HCT116 (cell line): Measurements from ENCODE around the gene CNOT10. TPM values are rescaled to one million over a fixed set of nuclear protein-coding genes. Genes with fewer than 3 reads are reported as not detected.

Experiments used
- ATAC-seq: fragments of 200-7000 bp; cut with Tn5 transposase; 2 replicates; pipeline ENCODE4 v1.9.1; 2020; ENCODE audit warnings: mild to moderate bottlenecking, moderate library complexity
- BruUV-seq: library from RNA; stranded (reverse); fragments of 400-500 nt; replicated peaks from 2 replicates; lab custom pipeline; 2021; lab: Mats Ljungman, UMichigan
- CTCF ChIA-PET: fragments of 300-600 bp; sonication (Branson Sonifier 250); formaldehyde crosslinking; loops from one replicate; lab custom pipeline; 2021; ENCODE audit warnings: antibody characterized with exemption; lab: Charles Lee
- POLR2A ChIA-PET: fragments of 300-600, 350-600 bp; sonication (Branson Sonifier 250); formaldehyde crosslinking; loops from one replicate; lab custom pipeline; 2021; ENCODE audit warnings: antibody characterized with exemption; lab: Charles Lee
- RAD21 ChIA-PET, 2 experiments: fragments of 300-600 bp; sonication (Branson Sonifier 250); formaldehyde crosslinking; loops; one replicate each; lab custom pipeline; 2023; ENCODE audit warnings: low total read pairs in 2 of 2; ENCODE audit not compliant: uncharacterized antibody in 2 of 2, unreplicated experiment in 2 of 2, low non-redundant PET in 1 of 2; lab: Charles Lee
- DNase-seq: peaks from one replicate; pipeline ENCODE4 v3.0.0-alpha.2; 2010; ENCODE audit warnings: low read depth, low spot score
- H2AFZ ChIP-seq: fragments of 200-600 bp; shearing (Covaris generic), sonication (generic); 2 replicates; pipeline ENCODE4 v1.6.1; 2017; ENCODE audit warnings: low read depth, mixed run types, mixed read lengths, antibody characterized with exemption, low read length; ENCODE audit not compliant: poor library complexity, severe bottlenecking
- H3K27ac ChIP-seq: 2 replicates; pipeline ENCODE4 v1.5.1; 2012; ENCODE audit warnings: low read depth, low read length
- H3K27me3 ChIP-seq: fragments of 200-600 bp; sonication (generic); 2 replicates; pipeline ENCODE4 v1.6.1; 2016; ENCODE audit warnings: mixed run types, low read length, mixed read lengths; ENCODE audit not compliant: insufficient read depth
- H3K36me3 ChIP-seq, 2 experiments: fragments of 200-500 bp in 1 of 2; fragments of 200-600 bp in 1 of 2; sonication (Bioruptor generic) in 1 of 2; sonication (generic) in 1 of 2; 2 replicates each; pipeline versions ENCODE4 v1.5.1 to v1.6.1; 2014 to 2016; ENCODE audit warnings: low read length in 2 of 2, inconsistent platforms in 1 of 2, mixed read lengths in 1 of 2, mixed run types in 1 of 2; ENCODE audit not compliant: insufficient read depth in 2 of 2, control insufficient read depth in 1 of 2
- H3K4me1 ChIP-seq, 2 experiments: fragments of 200-600 bp in 1 of 2; sonication (generic) in 1 of 2; 2 replicates each; pipeline versions ENCODE4 v1.5.1 to v1.6.1; 2012 to 2017; ENCODE audit warnings: low read length in 2 of 2, inconsistent platforms in 1 of 2, mild to moderate bottlenecking in 1 of 2, mixed read lengths in 1 of 2, mixed run types in 1 of 2, moderate library complexity in 1 of 2; ENCODE audit not compliant: insufficient read depth in 2 of 2, control insufficient read depth in 1 of 2
- H3K4me2 ChIP-seq: fragments of 200-600 bp; sonication (generic); 2 replicates; pipeline ENCODE4 v1.6.1; 2017; ENCODE audit warnings: mixed run types, low read length, mixed read lengths
- H3K4me3 ChIP-seq, 2 experiments: fragments of 200-600 bp in 1 of 2; sonication (generic) in 1 of 2; replicated peaks in 1 of 2; 2 replicates each; pipeline ENCODE4 v1.5.1; 2011 to 2016; ENCODE audit warnings: low read length in 2 of 2, control low read depth in 1 of 2, low read depth in 1 of 2, mild to moderate bottlenecking in 1 of 2, mixed read lengths in 1 of 2, mixed run types in 1 of 2
- H3K79me2 ChIP-seq: fragments of 200-600 bp; sonication (generic); 2 replicates; pipeline ENCODE4 v1.6.1; 2017; ENCODE audit warnings: mild to moderate bottlenecking, mixed run types, low read length, moderate library complexity, mixed read lengths; ENCODE audit not compliant: insufficient read depth
- H3K9ac ChIP-seq: fragments of 200-600 bp; sonication (generic); 2 replicates; pipeline ENCODE4 v1.6.1; 2016; ENCODE audit warnings: low read length, mixed read lengths
- H3K9me2 ChIP-seq: fragments of 200-600 bp; sonication (generic), shearing (Covaris generic); 2 replicates; pipeline ENCODE4 v1.6.1; 2017; ENCODE audit warnings: mixed run types, mild to moderate bottlenecking, moderate library complexity; ENCODE audit not compliant: insufficient read depth
- H3K9me3 ChIP-seq, 2 experiments: fragments of 200-500 bp in 1 of 2; fragments of 200-600 bp in 1 of 2; sonication (Bioruptor generic) in 1 of 2; sonication (generic) in 1 of 2; 2 replicates each; pipeline ENCODE4 v1.6.1; 2014 to 2017; ENCODE audit warnings: low read length in 2 of 2, mixed read lengths in 2 of 2, inconsistent platforms in 1 of 2, low read depth in 1 of 2, mild to moderate bottlenecking in 1 of 2, mixed run types in 1 of 2, moderate library complexity in 1 of 2; ENCODE audit not compliant: control insufficient read depth in 1 of 2, insufficient read depth in 1 of 2
- H4K20me1 ChIP-seq: fragments of 200-600 bp; sonication (generic), shearing (Covaris generic); 2 replicates; pipeline ENCODE4 v1.6.1; 2017; ENCODE audit warnings: mixed run types, mild to moderate bottlenecking, moderate library complexity; ENCODE audit not compliant: insufficient read depth
- FOSL1 ChIP-seq: IDR thresholded peaks from 2 replicates; pipeline ENCODE4 v1.6.1; 2012; ENCODE audit warnings: low read depth
- POLR2AphosphoS5 ChIP-seq: IDR thresholded peaks from 2 replicates; pipeline ENCODE4 v1.6.1; 2011; ENCODE audit warnings: mild to moderate bottlenecking, low read depth, low read length, moderate library complexity
- RAD21 ChIP-seq: IDR thresholded peaks from 2 replicates; pipeline ENCODE4 v1.6.1; 2012; ENCODE audit warnings: low read depth, mild to moderate bottlenecking
- SIN3A ChIP-seq: IDR thresholded peaks from 2 replicates; pipeline ENCODE4 v1.6.1; 2012; ENCODE audit warnings: low read depth
- intact Hi-C: fragments of 100-400 bp; cut with micrococcal nuclease; formaldehyde crosslinking; loops from 2 replicates; pipeline ENCODE4 v1.10.0; 2022
- total RNA-seq: library from RNA; stranded (reverse); gene quantifications from one replicate; pipeline ENCODE4 v1.2.1, GENCODE V29; 2021; ENCODE audit not compliant: unreplicated experiment

Gene CNOT10
- total RNA-seq, 1 experiment from 2014 or later, result 47.4 TPM

DNA sequence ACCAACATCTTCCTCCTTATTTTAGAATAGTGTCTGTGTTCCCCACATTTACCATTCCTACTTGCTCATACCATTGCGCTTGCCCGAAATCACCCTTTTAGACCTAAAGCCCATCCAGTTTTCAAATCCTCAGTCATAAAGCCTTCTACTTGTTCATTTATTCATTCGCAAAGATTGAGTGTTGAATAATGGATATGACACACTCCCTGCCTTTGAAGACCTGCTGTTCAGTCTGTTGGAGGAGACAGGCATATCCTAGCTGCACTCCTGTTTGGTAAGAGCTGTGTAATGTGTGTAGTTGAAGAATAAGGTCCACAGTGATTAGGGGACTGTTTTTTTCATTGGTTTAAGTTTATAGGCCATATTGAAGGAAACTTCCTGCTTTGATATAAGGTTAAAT is 1.7 kb downstream of the CNOT10 start:
- no peak for TF ChIP-seq SIN3A
- no peak for TF ChIP-seq FOSL1
- peak overlapping the region; percentile 85 for H3K9ac ChIP-seq
- ChIA-PET RAD21 (no interaction called here), POLR2A (no interaction called here), CTCF (no interaction called here)
- peak overlapping the region; percentile 80 for H3K4me2 ChIP-seq
- H3K4me1 ChIP-seq, result peaks cover 8 to 19% of the 10 kb centered on the region in 2 experiments
- peaks cover 61% of the 10 kb centered on the region for H3K79me2 ChIP-seq
- DNase-seq (no peak), ATAC-seq (no peak)
- peak overlapping the region; percentile 81 to 83 for H3K4me3 ChIP-seq
- no peaks in the 10 kb centered on the region for H3K27me3 ChIP-seq
- H3K9me3 ChIP-seq, result no peaks in the 10 kb centered on the region
- no peak overlapping the region for H2AFZ ChIP-seq
- BruUV-seq, result no TSS peak
- H3K27ac ChIP-seq, result no peak overlapping the region
- H3K9me2 ChIP-seq, result no peaks in the 10 kb centered on the region
- intact Hi-C loops, result no loop called here
- no peaks in the 10 kb centered on the region for H4K20me1 ChIP-seq
- H3K36me3 ChIP-seq, result peaks cover 0 to 4% of the 10 kb centered on the region in 2 experiments; a peak in 2 of 4 replicates

- peaks cover 0 to 4% of the 10 kb centered on the region in 2 experiments; a peak in 2 of 4 replicates for H3K36me3 ChIP-seq
- RAD21 ChIA-PET, result no interaction called here
- BruUV-seq, result no TSS peak
- H3K4me1 ChIP-seq, result peaks cover under 1% of the 10 kb centered on the region in 2 experiments; a peak in 3 of 4 replicates
- H3K79me2 ChIP-seq, result peaks cover 91% of the 10 kb centered on the region
- H3K27me3 ChIP-seq, result no peaks in the 10 kb centered on the region
- no peak for ATAC-seq
- TF ChIP-seq POLR2AphosphoS5, result no peak
- no peak for TF ChIP-seq RAD21
- TF ChIP-seq, all 23 proteins: peak for 0
- H3K9me2 ChIP-seq, result no peaks in the 10 kb centered on the region
- no peak for DNase-seq
- no peak overlapping the region for H3K9ac ChIP-seq
- H3K27ac ChIP-seq, result no peak overlapping the region
- POLR2A ChIA-PET, result no interaction called here
- H3K4me3 ChIP-seq, result no peak overlapping the region
- no peaks in the 10 kb centered on the region for H3K9me3 ChIP-seq
- H4K20me1 ChIP-seq, result no peaks in the 10 kb centered on the region
- CTCF ChIA-PET, result no interaction called here
- H3K4me2 ChIP-seq, result no peak overlapping the region
- H2AFZ ChIP-seq, result no peak overlapping the region
- intact Hi-C loops, result no loop called here
Measured at GRCh38 chr3:32691847-32692246, 6.9 kb downstream of the CNOT10 start.
